ENCODE data around the gene RUNX1.

Gene RUNX1

DNA sequence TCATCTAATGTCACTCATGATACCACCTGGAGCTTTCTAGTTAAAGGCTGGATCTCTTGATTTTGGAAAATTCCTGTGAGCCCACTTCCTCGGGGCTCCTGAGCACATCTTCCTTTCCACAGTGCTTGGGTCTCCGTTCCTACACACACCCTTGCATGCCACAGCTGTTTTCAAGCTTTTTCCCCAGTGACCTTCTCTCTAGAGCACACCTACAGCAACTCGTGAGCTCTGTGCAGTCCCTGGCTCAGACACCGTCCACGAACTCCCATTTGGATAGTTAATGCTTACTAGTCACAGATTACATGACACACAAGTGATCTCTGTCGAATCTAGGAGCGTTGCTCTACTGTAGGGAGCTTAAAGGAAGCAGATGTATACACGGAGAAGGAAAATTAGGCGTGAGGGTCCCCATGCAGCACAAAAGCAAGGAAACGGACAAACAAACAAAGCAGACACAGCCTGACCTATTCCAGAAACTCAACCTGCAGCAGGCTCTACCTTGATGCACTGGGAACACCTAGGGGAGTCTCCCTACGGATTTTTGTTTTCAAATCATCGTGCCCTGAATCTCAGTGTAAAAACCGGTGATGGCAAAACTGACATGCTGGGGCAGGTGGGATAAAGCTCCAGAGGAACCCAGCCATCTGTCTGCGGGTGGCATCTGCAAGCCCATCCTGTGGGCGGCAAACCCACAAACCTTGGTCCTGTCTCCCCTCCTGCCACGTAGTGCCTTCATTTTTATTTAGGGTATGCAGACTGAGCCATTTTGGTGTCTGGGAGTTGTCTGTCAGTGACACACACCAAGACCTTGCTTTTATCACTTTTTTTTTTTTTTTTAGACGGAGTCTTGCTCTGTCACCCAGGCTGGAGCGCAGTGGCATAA, 177.8 kb downstream of the RUNX1 start:
- DNase-seq, result no peak

- DNase-seq, result no peak
Measured at GRCh38 chr21:34870246-34870645, 178.9 kb downstream of the RUNX1 start.

- no peak for DNase-seq
Measured at GRCh38 chr21:34869545-34869944, 179.6 kb downstream of the RUNX1 start.

- no peak for DNase-seq
Measured at GRCh38 chr21:34867785-34868184, 181.3 kb downstream of the RUNX1 start.

DNA sequence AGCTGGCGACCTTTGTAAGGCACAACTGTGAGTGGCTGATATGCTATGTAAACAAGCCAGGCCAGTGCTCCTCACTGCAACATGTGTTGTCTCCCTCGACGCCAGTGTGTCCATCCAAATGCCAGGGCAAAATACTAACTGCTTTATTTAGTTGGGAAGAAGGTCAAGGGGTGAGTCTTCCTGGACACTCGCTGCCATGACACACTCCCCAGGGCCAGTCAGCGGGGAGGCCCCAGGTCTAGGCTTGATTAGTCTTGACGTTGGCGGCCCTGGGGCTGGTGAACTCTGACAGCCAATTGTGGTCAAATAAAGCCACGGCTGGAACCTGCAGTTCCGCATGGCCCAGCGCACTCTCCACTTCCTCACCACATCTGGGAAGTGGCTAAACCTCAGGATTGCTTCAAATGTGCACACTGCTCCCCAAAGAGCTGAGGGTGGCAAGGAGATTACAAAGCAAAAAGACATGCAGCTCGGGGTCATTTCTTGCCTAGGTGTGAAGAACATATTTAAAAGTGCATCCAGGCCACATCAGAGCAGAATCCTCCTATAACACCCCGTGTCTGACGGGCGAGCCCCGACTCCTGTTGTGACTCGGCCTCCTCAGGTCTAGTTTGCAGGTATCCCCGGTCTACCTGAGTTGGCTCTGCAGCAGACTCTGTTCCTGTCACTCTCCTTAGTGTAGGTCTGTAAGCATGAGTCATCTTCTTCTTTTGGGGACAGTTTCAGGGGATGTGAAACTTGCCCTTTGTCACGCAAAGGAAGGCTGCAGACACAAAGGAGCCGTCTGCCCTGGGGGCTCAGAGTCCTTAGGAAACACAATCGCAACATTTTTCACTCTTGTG, 183.5 kb downstream of the RUNX1 start:
- DNase-seq, result peak; percentile 83 to 87

GRCh38 chr21:34864370-34865149, 184.5 kb downstream of the RUNX1 start:
- no peak for DNase-seq

GRCh38 chr21:34862951-34863350, 186.2 kb downstream of the RUNX1 start:
- DNase-seq, result no peak

DNA sequence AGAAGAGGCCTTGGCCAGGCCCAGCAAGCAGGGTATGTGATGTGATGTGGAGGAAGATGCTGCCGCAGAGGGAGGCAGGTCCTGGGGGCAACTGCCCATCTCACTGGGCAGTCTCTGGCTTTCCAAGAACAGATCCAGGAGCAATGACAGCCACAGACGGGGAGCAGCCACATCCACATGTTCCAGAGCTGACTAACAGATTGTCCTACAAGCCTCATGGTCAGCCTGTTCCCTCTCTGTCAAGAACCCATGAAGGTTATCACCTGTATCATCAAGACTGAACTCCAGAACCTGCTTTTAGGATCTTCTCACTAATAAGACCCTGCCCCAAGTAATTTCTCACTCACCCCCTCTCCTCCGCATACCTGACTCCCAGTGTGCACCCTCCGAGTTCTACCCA, 187.8 kb downstream of the RUNX1 start:
- DNase-seq, result no peak

GRCh38 chr21:34859976-34860653, 189.0 kb downstream of the RUNX1 start:
- DNase-seq, result no peak

DNA sequence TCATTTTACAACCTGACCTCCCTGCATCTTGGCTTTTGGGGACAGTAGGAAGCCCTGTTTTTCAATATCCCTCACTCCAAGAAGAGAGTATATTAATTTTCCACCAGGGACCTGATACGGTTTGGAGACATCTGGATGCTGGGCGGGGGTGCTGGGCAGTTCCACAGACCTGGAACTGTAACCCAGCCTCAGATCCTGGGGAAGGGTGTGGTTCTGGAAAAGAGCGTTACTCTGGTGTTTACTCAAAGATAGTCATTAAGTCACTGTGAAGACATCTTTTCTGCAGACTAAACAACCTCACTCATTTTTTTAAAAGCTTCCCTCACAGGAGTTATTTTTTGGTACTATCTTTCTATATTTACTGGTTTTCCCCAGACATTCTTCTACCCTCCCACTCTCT, 190.5 kb downstream of the RUNX1 start:
- DNase-seq, result no peak

GRCh38 chr21:34857874-34858273, 191.2 kb downstream of the RUNX1 start:
- DNase-seq, result no peak

- no peak for DNase-seq
Measured at GRCh38 chr21:34857122-34857713, 191.9 kb downstream of the RUNX1 start.

- peak; percentile 53 to 54 for DNase-seq
Measured at GRCh38 chr21:34852448-34852847, 196.7 kb downstream of the RUNX1 start.

DNA sequence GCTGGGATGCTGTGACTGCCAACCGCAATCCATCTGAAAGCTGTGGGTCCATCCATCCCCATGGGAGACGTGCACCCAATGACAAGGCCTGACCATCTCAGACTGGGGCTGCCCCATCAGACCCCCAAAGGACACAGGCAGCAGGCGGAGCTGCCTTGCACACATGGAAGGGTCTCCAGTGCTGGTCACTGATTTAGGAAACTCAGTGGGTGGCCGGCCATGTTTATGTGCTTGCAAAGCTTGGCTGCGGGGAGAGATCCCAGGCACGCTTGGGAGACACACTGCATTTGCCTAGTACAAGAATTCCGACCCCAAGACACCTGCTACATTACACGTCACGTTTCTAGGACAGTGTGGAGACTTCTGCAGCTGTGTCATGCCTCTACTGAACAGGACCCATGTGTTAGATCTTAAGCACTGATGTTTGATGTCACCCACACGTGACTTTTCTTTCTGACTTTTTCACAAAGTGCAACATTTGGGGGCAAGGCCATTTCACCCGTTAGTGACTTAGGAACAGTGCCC, 198.9 kb downstream of the RUNX1 start:
- DNase-seq, result no peak

DNA sequence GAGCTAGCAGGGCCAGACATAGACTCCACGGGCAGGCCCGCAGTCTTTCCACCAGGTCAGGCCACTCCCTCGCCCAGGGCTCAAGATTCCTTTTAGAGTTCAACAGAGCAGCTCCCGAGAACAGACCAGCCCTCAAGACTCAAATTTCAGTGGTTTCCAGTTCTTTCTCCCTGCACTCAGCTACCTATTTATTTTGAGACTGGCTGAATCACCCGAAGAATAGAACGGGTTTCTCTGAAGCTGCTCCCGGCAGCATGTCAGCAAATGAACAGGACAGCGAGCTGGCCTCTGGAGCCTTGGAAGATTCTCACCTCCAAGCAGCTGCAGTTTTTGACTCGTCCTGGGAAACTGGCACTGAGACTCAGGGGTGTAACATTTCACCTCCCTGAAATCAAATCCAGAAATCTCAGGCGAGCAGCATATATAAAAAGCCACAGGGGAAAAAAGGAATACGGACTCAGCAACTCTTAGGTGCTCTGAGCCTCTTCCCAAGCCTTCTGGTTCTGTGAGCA, 202.4 kb downstream of the RUNX1 start:
- no peak for DNase-seq

GRCh38 chr21:34845521-34846451, 203.3 kb downstream of the RUNX1 start:
- DNase-seq, result peak; percentile 44 to 51

GRCh38 chr21:34844924-34845238, 204.2 kb downstream of the RUNX1 start:
- no peak for DNase-seq

DNA sequence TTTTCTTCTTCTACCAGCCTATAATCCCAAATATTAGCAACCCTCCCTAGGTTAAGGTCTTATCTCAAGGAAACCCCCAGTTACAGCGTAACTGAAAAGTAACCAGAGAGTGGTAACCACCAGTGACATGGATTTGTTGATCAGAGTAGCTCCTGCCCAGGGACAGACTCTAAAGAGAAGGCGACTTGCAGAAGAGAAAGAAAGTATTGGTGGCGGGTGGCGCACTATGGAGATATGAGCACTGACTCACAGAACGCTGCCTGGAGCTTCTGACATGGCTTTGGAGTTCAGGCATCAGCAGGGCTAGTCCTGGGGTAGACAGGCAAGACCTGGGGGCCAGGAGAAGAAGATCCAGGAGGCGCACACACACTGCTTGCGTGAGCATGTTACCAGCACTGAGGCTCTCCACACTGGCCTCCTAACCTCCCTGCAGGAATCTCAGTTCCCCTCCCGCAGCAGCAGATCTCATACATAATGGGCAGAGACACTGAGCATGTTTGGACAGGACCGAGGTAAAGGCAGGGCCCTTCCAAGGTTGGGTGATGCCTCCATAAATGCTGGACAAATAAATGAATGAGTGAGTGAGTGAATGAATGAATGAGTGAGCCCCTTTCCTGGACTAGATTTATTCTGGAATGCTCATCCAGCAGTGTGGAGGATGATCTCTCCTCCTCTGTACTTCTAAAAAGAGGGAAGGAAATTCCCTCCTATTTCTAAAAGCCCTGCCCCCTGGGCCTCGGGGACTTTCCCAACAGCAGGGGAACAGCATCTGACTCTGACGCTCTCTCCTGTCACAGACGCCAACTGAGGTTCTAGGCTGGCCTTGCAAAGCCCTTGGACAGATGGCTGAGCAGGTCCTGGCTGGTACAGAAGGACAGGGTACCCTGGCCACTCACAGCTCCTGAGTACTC, 204.8 kb downstream of the RUNX1 start:
- peak; percentile 84 to 88 for DNase-seq

GRCh38 chr21:34843562-34843961, 205.5 kb downstream of the RUNX1 start:
- peak in 1 of 2 donors; percentile 31 for DNase-seq
